ENCODE measurements around the gene ATP6V1F.

Gene ATP6V1F

DNA sequence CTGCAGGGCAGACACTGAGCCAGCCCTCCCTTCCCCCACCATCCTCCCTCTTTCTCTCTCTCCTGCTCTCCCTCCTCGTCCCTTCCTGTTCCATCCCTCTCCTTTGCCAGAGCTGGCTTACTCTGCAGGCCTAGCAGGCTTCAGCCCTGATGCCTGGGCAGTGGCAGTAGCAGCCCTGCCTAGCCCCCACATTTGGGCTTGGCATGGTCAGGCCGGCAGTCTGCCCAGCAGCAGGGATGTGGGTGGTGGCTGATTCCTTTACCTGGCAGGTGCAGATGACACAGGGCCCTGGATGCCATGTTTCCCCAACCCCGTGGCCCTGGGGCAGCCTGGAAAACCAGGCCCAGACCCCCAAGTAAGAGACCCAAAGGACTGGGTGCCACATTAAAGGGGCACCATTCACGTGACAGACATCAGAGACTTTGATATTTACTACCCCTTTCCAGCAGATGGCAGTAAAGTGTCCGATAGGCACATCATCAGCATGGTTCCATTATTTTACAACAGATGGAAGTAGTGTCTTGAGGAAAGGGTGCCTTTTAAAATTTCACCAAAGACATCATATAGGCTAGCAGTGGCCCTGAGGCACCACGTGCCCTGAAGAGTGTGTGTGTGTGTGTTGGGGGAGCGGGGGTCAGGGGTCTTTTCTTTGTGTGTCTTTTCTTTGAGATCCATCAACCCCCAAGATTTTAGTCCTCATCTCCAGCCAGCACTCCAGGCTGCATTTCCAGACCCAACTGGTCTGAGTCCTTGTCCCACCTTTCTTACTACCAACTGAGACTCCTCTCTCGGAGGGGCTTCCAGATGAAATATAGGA is 41.9 kb downstream of the ATP6V1F start:
- POLR2A ChIA-PET, result no interaction called here
- DNase-seq (ENCODE audit: extremely low spot score), result peak; percentile 73

DNA sequence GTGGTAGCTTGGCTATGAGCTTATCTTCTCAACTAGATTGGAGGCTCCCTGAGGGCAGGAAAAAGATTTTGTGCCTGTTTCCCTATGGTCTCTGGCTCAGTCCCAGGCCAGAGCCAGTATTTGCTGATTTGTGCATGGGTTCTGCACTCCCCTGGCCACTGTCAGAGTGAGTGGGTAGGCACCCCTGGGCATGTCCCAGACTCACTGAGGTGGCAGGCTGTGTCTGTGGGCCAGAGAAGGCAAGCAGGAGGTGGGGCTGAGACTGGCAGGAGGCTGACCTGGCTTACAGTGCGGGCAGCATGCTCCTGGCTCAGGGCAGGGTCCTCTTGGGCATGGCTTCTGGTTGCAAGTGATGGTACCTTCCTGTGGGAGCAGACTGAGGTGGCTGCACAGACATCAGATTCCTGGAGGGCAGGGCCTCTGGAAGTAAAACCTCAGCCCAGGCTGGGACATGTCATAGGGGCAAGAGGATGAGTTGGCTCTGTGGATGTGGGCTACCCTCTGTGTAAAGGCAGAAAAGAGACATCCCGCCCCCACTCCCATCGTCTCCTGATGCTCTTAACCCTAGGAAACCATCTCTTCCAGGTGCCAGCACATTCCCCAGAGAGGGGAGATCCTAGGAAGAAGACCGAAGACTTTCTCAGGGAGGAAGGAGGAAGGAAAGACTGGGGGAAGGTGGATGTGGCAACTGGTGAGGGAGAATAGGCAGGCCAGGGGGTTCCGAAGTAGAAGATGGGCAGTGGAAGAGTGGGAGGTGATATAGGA is 43.5 kb downstream of the ATP6V1F start:
- ChIA-PET CTCF (no interaction called here), POLR2A (no interaction called here)
- no peak for DNase-seq (ENCODE audit: extremely low spot score)
- TF ChIP-seq TARDBP (IDR thresholded peaks at IDR 0.05) (no peak), ARNT (IDR thresholded peaks at IDR 0.05) (no peak), FOXM1 (IDR thresholded peaks at IDR 0.05; ENCODE audit: borderline replicate concordance) (no peak), ZNF384 (IDR thresholded peaks at IDR 0.05) (no peak), FOXK2 (IDR thresholded peaks at IDR 0.05) (no peak), SP1 (IDR thresholded peaks at IDR 0.05) (no peak), HDGF (IDR thresholded peaks at IDR 0.05; ENCODE audit: borderline replicate concordance) (no peak), LEF1 (IDR thresholded peaks at IDR 0.05; ENCODE audit: borderline replicate concordance) (no peak), L3MBTL2 (conservative IDR thresholded peaks at IDR 0.05) (no peak), SUZ12 (IDR thresholded peaks at IDR 0.05) (no peak), FOXA1 (IDR thresholded peaks at IDR 0.05) (no peak), BHLHE40 (IDR thresholded peaks at IDR 0.05; ENCODE audit: borderline replicate concordance) (no peak), CTBP1 (IDR thresholded peaks at IDR 0.05; ENCODE audit: borderline replicate concordance) (no peak)

More for the DNA sequence above, 41.9 kb downstream of the ATP6V1F start:
- CTCF ChIA-PET, result no interaction called here
- TF ChIP-seq LEF1 (IDR thresholded peaks at IDR 0.05; ENCODE audit: borderline replicate concordance), result no peak
- no peak for TF ChIP-seq FOXM1 (IDR thresholded peaks at IDR 0.05; ENCODE audit: borderline replicate concordance)
- TF ChIP-seq, protein P1, sequence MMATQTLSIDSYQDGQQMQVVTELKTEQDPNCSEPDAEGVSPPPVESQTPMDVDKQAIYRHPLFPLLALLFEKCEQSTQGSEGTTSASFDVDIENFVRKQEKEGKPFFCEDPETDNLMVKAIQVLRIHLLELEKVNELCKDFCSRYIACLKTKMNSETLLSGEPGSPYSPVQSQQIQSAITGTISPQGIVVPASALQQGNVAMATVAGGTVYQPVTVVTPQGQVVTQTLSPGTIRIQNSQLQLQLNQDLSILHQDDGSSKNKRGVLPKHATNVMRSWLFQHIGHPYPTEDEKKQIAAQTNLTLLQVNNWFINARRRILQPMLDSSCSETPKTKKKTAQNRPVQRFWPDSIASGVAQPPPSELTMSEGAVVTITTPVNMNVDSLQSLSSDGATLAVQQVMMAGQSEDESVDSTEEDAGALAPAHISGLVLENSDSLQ (IDR thresholded peaks at IDR 0.05), result 0 out of 2 replicates have a peak, but pooled peaks have one; percentile 35
- TF ChIP-seq FOXA1 (IDR thresholded peaks at IDR 0.05), result no peak
- TF ChIP-seq NFRKB (IDR thresholded peaks at IDR 0.05), result no peak

DNA sequence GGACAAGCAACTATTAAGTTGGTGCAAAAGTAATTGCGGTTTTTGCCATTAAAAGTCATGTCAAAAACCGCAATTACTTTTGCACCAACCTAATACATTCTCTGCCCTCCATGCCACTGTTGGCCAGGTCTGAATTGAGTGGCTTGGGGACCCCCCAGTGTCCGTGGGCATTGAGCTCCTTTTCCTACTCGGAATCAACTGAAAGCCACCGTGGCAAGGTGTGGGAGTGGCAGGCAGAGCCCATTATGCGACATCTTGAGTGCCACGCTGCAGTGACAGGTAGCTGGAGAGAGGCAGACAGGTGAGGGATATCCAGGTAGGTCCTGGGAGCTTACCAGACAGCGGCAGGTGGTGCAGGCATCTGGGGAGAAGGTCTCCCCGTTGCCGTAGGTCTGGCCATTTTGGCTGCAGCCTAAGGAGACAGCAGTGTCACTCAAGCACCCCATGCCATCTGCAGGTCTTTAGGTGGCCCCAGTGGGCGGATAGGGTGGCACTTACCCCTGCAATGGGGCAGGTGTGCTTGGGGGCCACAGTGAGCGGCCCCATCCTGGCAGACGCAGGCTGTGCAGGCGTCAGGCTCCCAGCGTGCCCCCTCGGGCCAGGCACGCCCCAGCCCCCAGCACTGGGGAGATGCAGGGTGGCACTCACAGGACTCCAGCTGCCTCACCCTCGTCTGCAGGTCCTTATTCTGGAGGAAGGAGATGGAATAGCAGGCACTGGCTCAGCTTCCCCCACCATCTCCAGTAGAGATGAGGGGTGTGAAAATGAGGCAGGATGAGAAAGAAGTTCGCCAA is 44.3 kb downstream of the ATP6V1F start:
- no peak for DNase-seq (ENCODE audit: extremely low spot score)
- ChIA-PET POLR2A (no interaction called here), CTCF (interaction anchor here (0.8 kb wide), 1 partner anchor 185 kb away, joined by 6 read pairs; no protein-coding TSS in a partner anchor)
- no peak for TF ChIP-seq FOXA1 (IDR thresholded peaks at IDR 0.05)
- no peak for TF ChIP-seq L3MBTL2 (conservative IDR thresholded peaks at IDR 0.05)
- no peak for TF ChIP-seq LEF1 (IDR thresholded peaks at IDR 0.05; ENCODE audit: borderline replicate concordance)
- TF ChIP-seq SP1 (IDR thresholded peaks at IDR 0.05), result no peak
- TF ChIP-seq, protein P1 (IDR thresholded peaks at IDR 0.05), result no peak
- TF ChIP-seq ELF4 (IDR thresholded peaks at IDR 0.05), result peak; percentile 90

DNA sequence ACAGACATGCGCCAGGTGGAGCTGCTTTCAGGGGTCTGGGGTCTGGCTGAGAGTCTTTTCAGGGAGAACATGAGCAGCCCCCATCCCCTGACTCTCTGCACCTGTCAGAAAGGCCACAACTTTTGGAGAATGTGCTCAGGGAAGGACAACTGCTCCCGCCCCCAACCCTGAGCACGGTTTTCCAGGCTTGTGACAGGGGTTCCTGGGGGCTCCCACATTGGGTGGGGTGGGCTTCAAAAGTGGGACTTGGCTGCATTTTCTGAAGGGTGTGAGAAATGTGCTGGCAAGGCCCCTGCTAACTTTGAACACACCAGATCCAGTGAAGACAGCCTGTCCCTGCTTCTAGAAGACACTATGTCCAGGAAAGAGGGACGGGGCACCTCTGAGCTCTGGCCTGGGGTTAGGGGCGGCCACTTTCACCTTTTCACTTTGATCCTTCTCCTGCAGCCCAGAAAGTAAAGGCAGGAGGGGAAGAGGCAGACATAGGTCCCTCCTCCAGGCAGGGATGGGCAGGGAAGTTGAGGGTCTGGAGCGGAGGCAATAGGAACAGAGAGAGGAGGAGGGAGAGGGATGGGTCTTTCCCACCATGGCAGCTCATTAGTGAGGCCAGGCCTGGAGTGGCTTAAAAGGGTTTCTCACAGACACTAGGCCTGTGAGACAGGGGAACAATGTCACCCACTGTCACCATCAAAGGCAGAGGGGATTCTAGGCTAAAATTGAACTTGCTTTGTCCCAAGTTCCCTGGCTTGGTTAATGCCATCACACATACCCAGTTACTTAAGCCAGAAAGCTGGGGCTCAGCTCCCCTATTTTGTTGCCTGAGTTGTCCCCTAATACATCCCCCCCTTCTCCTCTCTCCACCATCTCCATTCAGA is 46.3 kb downstream of the ATP6V1F start:
- CTCF ChIA-PET, result interaction anchor here (1.0 kb wide), 1 partner anchor 255 kb away, joined by 3 read pairs; no protein-coding TSS in a partner anchor
- TF ChIP-seq FOXA1 (IDR thresholded peaks at IDR 0.05), result no peak
- no peak for TF ChIP-seq ZNF384 (IDR thresholded peaks at IDR 0.05)
- TF ChIP-seq, protein P1 (IDR thresholded peaks at IDR 0.05), result no peak
- no peak for TF ChIP-seq FOXM1 (IDR thresholded peaks at IDR 0.05; ENCODE audit: borderline replicate concordance)
- TF ChIP-seq HDGF (IDR thresholded peaks at IDR 0.05; ENCODE audit: borderline replicate concordance), result no peak
- TF ChIP-seq SUZ12 (IDR thresholded peaks at IDR 0.05), result no peak
- TF ChIP-seq SP1 (IDR thresholded peaks at IDR 0.05), result no peak
- no peak for TF ChIP-seq BHLHE40 (IDR thresholded peaks at IDR 0.05; ENCODE audit: borderline replicate concordance)
- TF ChIP-seq CTBP1 (IDR thresholded peaks at IDR 0.05; ENCODE audit: borderline replicate concordance), result no peak
- no peak for TF ChIP-seq TARDBP (IDR thresholded peaks at IDR 0.05)
- no peak for TF ChIP-seq L3MBTL2 (conservative IDR thresholded peaks at IDR 0.05)
- TF ChIP-seq ELF4 (IDR thresholded peaks at IDR 0.05), result no peak
- no peak for TF ChIP-seq NFRKB (IDR thresholded peaks at IDR 0.05)
- no peak for TF ChIP-seq LEF1 (IDR thresholded peaks at IDR 0.05; ENCODE audit: borderline replicate concordance)
- POLR2A ChIA-PET, result no interaction called here
- no peak for DNase-seq (ENCODE audit: extremely low spot score)
